Middle frontal gyrus (tissue), 1 donor: ENCODE results near the gene MAMLD1.
A peak's percentile ranks its signal among the peaks of the same experiment; 100 is the strongest.
"Not testable (repeated sequence)": the region's sequence is repeated elsewhere in the genome, so short reads cannot be mapped to it uniquely, and the experiment has no call there.

Experiments used
- DNase-seq: peaks from one replicate; pipeline ENCODE4 v3.0.0-alpha.2; 2015; ENCODE audit warnings: low spot score; ENCODE audit errors: extremely low spot score

The MAMLD1 gene

GRCh38 chrX:150362599-150363481 lies at the start of gene MAMLD1:
TSS of gene MAMLD1 (plus strand) at chrX:150363317. CDS start at chrX:150445517, 82,200 bp downstream.
- peak; percentile 65 for DNase-seq

DNA sequence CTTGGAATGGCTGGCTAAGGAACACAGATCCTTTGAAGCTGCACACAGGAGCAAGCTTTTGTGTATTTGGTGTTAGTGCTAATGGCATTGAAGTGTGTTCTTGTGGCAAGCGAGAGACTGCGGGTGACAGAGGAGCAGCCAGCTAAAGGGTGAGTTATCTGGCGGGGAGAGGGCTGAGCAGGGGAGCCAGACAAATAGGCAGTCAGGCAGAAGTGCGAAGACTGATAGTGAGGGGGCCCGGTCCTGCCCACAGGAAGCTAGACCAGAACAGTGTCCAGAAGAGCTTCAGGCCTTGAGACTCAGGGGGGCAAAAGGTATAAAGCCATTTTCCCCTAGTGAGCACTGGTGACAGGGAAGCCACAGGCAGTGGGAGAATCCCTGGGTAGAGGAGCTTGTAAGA lies 49.6 kb upstream of the MAMLD1 start:
- DNase-seq = no peak

GRCh38 chrX:150314186-150314585 lies 48.9 kb upstream of the MAMLD1 start:
- DNase-seq = no peak

GRCh38 chrX:150316564-150316963 lies 46.6 kb upstream of the MAMLD1 start:
- no peak for DNase-seq

DNA sequence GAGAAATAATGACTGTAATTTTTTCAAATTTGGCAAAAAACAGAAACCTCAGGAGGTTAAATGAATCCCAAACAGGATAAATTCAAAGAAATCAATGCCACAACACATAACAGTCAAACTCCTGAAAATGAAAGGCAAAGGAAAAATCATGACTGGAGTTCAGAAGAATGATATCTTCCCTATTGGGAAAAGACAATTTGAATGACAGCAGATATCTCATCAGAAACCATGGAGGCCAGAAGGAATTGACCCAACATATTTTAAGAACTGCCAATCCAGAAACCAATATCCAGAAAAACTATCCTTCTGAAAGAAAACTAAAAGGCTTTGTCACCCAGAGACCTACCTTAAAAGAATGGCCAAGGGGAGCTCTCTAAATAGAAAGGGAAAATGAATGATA lies 40.1 kb upstream of the MAMLD1 start:
- no peak for DNase-seq

GRCh38 chrX:150324035-150324728 lies 38.9 kb upstream of the MAMLD1 start:
- DNase-seq = no peak

DNA sequence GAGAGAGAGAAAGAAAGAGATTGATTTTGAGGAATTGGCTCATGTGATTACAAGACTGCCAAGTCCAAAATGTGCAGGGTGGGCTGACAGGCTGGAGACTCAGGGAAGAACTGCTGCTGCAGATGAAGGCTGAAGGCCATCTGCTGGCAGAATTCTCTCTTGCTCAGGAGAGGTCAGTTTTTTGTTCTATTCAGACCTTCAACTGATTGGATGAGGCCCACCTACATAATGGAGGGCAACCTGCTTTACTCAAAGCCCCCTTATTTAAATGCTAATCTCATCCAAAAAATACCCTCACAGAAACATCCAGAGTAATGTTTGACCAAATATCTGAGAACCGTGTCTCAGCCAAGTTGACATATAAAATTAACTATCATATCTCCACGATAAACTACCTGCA lies 38.2 kb upstream of the MAMLD1 start:
- DNase-seq = no peak

DNA sequence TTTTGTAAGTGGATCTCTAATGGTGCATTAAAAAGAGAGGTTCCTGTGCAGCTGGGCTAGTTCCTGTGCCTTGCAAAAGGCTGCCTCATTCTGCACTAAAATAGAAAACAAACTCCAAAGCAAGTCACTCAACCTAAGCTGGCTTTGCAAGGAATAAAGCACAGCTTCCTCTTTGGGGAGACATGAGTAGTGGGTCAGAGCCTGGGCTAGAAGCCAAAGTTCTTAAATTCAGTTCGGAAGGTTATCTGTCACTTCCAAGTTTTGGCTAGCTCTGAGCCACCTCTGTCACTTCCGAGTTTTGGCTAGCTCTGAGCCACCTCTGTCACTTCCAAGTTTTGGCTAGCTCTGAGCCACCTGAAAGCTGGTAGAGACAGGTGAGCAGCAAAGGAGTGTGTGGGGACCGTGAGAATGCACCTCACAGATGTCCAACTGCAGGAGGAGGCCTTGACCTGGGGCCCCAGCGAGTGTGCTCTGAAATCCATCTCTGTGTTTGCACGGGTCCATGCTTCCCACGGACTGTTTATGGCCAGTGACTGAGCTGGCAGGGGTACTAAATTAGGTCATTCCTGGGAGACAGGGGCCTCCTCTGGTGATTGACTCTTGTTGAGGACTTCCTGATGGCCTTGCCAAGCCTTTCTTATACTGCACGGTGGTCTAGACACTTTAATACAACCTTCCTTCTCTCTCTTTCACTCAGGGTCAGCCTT lies 36.4 kb upstream of the MAMLD1 start:
- DNase-seq = no peak

DNA sequence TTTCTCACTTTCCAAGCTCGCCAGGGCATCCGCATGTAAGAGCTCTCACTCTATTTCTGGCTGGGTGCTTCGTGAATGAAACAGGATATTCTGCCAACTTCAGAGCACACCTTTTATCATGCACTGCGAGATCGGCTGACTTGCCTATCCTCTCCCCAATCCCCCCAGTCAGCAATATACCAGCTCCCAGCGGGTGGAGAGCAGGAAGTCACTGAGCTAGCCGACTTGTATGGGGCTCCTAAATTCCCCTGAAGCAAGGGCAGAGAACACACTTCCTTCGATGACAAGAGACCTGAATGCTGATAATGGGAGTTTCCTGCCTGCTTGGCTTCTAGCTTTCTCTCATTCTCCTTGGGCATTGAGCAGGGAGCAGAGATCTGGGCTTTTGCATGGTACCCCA lies 33.8 kb upstream of the MAMLD1 start:
- no peak for DNase-seq

DNA sequence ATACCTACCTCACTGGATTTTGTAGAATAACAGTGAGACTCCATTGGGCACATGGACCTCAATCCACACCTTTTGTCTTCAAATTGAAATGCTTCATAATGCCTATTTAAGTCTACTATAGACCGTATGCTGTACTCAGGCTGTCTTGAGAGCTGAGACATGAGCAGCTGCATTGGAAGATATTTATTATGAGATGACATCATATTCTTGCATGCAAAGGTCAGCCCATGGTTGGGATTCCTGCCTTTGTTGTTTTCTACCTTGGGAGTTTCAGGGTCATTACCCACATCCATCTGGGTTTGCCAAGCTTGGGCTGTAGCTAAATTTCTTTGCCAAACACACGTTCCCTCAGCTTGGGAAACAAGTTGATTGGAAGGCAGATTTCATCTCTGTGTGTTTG lies 33.2 kb upstream of the MAMLD1 start:
- no peak for DNase-seq

DNA sequence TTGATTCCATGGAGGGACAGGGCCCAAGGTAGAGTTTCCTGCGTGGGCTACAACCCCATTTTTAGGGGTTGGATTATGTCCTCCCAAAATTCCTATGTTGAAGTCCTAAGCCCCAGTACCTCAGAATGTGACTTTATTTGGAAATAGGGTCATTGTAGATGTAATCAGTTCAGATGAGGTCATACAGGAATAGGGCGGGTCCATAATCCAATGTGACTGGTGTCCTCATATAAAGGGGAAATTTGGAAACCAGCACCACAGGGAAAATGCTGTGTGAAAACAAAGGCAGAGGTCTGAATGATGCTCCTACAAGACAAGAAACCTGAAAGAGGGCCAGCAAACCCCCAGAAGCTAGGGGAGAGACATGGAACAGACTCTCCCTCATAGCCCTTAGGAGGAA lies 31.1 kb upstream of the MAMLD1 start:
- no peak for DNase-seq

- DNase-seq = no peak
These were observed 29.0 kb upstream of the MAMLD1 start for GRCh38 chrX:150334100-150334499.

DNA sequence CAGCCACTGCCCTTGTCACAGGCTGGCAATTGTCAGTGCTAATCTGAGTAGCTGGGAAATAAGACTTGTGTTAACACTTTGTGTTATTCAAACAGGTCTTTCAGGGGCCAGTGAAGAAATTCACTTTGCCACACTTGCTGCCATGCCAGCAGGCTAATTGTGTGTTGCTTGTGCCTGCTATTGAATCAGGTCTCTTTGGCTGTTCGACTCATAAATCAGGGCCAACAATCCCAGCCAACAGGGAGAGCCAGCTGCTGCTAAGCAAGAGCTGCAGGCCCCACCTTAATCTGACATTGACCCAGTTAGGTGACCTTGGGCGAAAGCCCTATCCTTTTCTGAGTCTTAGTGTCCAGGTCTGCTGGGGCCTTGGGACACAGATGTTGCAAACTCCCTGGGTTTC lies 28.1 kb upstream of the MAMLD1 start:
- no peak for DNase-seq

DNA sequence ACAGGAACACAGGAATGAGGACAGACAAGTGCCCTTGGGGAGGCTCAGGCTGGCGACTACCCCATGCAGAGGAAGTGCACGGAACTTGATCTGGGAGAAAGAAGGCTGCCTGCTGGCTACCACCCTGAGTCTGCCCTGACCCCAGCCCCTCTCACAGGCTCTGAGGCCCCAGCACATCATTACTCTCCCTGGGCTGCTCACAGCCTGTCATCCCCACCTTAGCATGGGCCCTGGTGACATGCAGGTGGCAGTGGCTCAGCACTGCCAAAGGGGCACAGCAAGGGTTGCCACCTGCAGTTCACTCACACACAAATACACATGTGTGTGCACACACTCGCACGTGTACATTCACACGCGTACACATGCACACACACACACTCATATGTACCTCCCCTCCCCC lies 26.1 kb upstream of the MAMLD1 start:
- no peak for DNase-seq

- no peak for DNase-seq
These were observed 25.6 kb upstream of the MAMLD1 start for GRCh38 chrX:150337536-150337935.

DNA sequence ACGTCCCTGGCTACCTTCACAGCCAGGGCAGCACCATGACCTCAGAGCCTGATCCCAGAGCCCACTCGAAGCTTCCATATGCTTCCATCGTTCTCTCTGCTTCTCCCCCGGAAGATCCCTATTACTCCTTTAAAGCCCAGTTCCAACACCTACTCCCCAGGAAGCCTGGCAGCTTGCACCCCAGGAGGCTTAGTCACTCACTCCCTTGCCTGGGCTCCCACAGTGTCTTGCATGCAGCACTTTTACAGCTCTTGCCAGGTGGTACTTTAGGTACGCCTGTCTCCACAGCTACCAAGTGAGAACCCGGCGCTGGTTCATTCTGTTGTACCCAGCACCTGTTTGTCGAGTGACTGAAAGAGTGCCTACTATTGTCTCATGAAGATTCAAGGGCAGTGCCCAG lies 24.5 kb upstream of the MAMLD1 start:
- no peak for DNase-seq

- DNase-seq = no peak
These were observed 23.4 kb upstream of the MAMLD1 start for GRCh38 chrX:150339736-150340135.

GRCh38 chrX:150340326-150340725 lies 22.8 kb upstream of the MAMLD1 start:
- not testable (repeated sequence) for DNase-seq

- no peak for DNase-seq
These were observed 15.6 kb upstream of the MAMLD1 start for GRCh38 chrX:150347471-150347870.

GRCh38 chrX:150348365-150348764 lies 14.8 kb upstream of the MAMLD1 start:
- no peak for DNase-seq

- no peak for DNase-seq
These were observed 11.0 kb upstream of the MAMLD1 start for GRCh38 chrX:150352114-150352513.

GRCh38 chrX:150352581-150352980 lies 10.5 kb upstream of the MAMLD1 start:
- no peak for DNase-seq
